Endothelial cell of umbilical vein (primary cell): Measurements from ENCODE around the gene THEMIS2.

Source experiments
- CTCF ChIP-seq, 2 donors: IDR thresholded peaks; 1 replicate in 1 of 2; 2 replicates in 1 of 2; pipeline ENCODE4 v1.5.1; 2011; ENCODE audit warnings: low read length in 2 of 2, mild to moderate bottlenecking in 2 of 2, moderate library complexity in 2 of 2, control low read depth in 1 of 2, inconsistent platforms in 1 of 2, low read depth in 1 of 2; ENCODE audit not compliant: insufficient read depth in 1 of 2; ENCODE audit errors: extremely low read depth in 1 of 2
- GATA2 ChIP-seq: IDR thresholded peaks from 2 replicates; pipeline ENCODE4 v1.7.0; 2011; ENCODE audit warnings: low read depth, mild to moderate bottlenecking, moderate library complexity, mixed read lengths, low read length; ENCODE audit not compliant: insufficient read length, insufficient read depth
- MAX ChIP-seq: IDR thresholded peaks from 2 replicates; pipeline ENCODE4 v1.6.1; 2011; ENCODE audit not compliant: insufficient read depth, insufficient read length
- MYC ChIP-seq: IDR thresholded peaks from one replicate; pipeline ENCODE4 v1.6.1; 2011; ENCODE audit warnings: mild to moderate bottlenecking, low read depth, low read length
- POLR2A ChIP-seq: IDR thresholded peaks from 2 replicates; pipeline ENCODE4 v1.6.1; 2012; ENCODE audit warnings: low read depth, mild to moderate bottlenecking, control low read depth, low read length
- POLR2AphosphoS5 ChIP-seq: IDR thresholded peaks from 2 replicates; pipeline ENCODE4 v1.6.1; 2012; ENCODE audit warnings: low read depth, mild to moderate bottlenecking, control low read depth, low read length, moderate library complexity; ENCODE audit not compliant: insufficient read depth

- TF ChIP-seq CTCF (IDR thresholded peaks at IDR 0.05; ENCODE audit: extremely low read depth in 1 of 2, insufficient read depth in 1 of 2, low read depth in 1 of 2, low read length in 2 of 2) (peak; percentile 93 to 97), MYC (no peak), MAX (no peak), POLR2A (no peak), POLR2AphosphoS5 (no peak), GATA2 (no peak)
These were observed 14.0 kb upstream of the THEMIS2 start for GRCh38 chr1:27858072-27858948.
